ENCODE results near the gene TGFBR2. TPM values are rescaled to one million over a fixed set of nuclear protein-coding genes. Genes with fewer than 3 reads are reported as not detected.

The TGFBR2 gene
- 52.0 and 64.3 TPM in 2 replicates for total RNA-seq

DNA sequence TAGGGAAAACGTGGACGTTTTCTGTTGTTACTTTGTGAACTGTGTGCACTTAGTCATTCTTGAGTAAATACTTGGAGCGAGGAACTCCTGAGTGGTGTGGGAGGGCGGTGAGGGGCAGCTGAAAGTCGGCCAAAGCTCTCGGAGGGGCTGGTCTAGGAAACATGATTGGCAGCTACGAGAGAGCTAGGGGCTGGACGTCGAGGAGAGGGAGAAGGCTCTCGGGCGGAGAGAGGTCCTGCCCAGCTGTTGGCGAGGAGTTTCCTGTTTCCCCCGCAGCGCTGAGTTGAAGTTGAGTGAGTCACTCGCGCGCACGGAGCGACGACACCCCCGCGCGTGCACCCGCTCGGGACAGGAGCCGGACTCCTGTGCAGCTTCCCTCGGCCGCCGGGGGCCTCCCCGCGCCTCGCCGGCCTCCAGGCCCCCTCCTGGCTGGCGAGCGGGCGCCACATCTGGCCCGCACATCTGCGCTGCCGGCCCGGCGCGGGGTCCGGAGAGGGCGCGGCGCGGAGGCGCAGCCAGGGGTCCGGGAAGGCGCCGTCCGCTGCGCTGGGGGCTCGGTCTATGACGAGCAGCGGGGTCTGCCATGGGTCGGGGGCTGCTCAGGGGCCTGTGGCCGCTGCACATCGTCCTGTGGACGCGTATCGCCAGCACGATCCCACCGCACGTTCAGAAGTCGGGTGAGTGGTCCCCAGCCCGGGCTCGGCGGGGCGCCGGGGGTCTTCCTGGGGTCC, at the start of gene TGFBR2:
Gene TGFBR2 (plus strand): TSS at position 301 of the 731 bp plus-strand sequence. CDS start 283 bp downstream, at position 584.

